BE2C (cell line): ENCODE results near the gene HS6ST3.
"Not testable (repeated sequence)": the region's sequence is repeated elsewhere in the genome, so short reads cannot be mapped to it uniquely, and the experiment has no call there.

Experiments
- DNase-seq: peaks from one replicate; pipeline ENCODE4 v3.0.0-alpha.2; 2020
- H3K27me3 ChIP-seq: fragments of 250-450 bp; sonication (Bioruptor Pico); 2 replicates; pipeline ENCODE4 v1.5.1; 2020; ENCODE audit warnings: mild to moderate bottlenecking
- H3K36me3 ChIP-seq: fragments of 250-450 bp; sonication (Bioruptor Pico); 2 replicates; pipeline ENCODE4 v1.5.1; 2020; ENCODE audit warnings: mild to moderate bottlenecking
- H3K4me1 ChIP-seq: fragments of 250-450 bp; sonication (Bioruptor Pico); 2 replicates; pipeline ENCODE4 v1.5.1; 2020
- H3K4me3 ChIP-seq: 2 replicates; pipeline ENCODE4 v1.5.1; 2011; ENCODE audit warnings: low read depth, low read length
- H3K9me3 ChIP-seq: fragments of 250-450 bp; sonication (Bioruptor Pico); 2 replicates; pipeline ENCODE4 v1.5.1; 2020
- CTCF ChIP-seq: IDR thresholded peaks from 2 replicates; pipeline ENCODE4 v1.5.1; 2012; ENCODE audit warnings: mild to moderate bottlenecking, low read depth, low read length

HS6ST3 gene

GRCh38 chr13:96772426-96772825, 682.5 kb downstream of the HS6ST3 start:
- Histone ChIP-seq H3K4me3 (no peak overlapping the region), H3K4me1 (peaks cover 8% of the 10 kb centered on the region; the same call in 1 of the 2 replicates), H3K9me3 (no peaks in the 10 kb centered on the region), H3K27me3 (no peaks in the 10 kb centered on the region), H3K36me3 (no peaks in the 10 kb centered on the region)
- no peak for DNase-seq
- no peak for TF ChIP-seq CTCF

GRCh38 chr13:96778302-96778701, 688.4 kb downstream of the HS6ST3 start:
- DNase-seq, H3K36me3 ChIP-seq, H3K9me3 ChIP-seq, H3K27me3 ChIP-seq, H3K4me3 ChIP-seq, H3K4me1 ChIP-seq: not testable (repeated sequence)

GRCh38 chr13:96779691-96780090, 689.8 kb downstream of the HS6ST3 start:
- H3K36me3 ChIP-seq, result no peaks in the 10 kb centered on the region
- H3K4me1 ChIP-seq, result peaks cover 9% of the 10 kb centered on the region; the same call in 1 of the 2 replicates
- H3K27me3 ChIP-seq, result no peaks in the 10 kb centered on the region
- no peak for DNase-seq
- no peak for TF ChIP-seq CTCF
- H3K4me3 ChIP-seq, result no peak overlapping the region
- H3K9me3 ChIP-seq, result no peaks in the 10 kb centered on the region

- no peak for TF ChIP-seq CTCF
- peaks cover 9% of the 10 kb centered on the region; the same call in 1 of the 2 replicates for H3K4me1 ChIP-seq
- H3K27me3 ChIP-seq, result no peaks in the 10 kb centered on the region
- no peak overlapping the region for H3K4me3 ChIP-seq
- no peaks in the 10 kb centered on the region for H3K36me3 ChIP-seq
- no peak for DNase-seq
- H3K9me3 ChIP-seq, result no peaks in the 10 kb centered on the region
Observed at GRCh38 chr13:96780105-96780504, 690.2 kb downstream of the HS6ST3 start.

GRCh38 chr13:96781141-96781540, 691.2 kb downstream of the HS6ST3 start:
- Histone ChIP-seq H3K4me3 (no peak overlapping the region), H3K36me3 (no peaks in the 10 kb centered on the region), H3K4me1 (peaks cover 9% of the 10 kb centered on the region; the same call in 1 of the 2 replicates), H3K27me3 (no peaks in the 10 kb centered on the region), H3K9me3 (0 out of 2 replicates have a peak, but pooled peaks cover 2% of the 10 kb centered on the region)
- no peak for DNase-seq
- TF ChIP-seq CTCF, result no peak

GRCh38 chr13:96782186-96782585, 692.3 kb downstream of the HS6ST3 start:
- H3K9me3 ChIP-seq, result 0 out of 2 replicates have a peak, but pooled peaks cover 2% of the 10 kb centered on the region
- no peaks in the 10 kb centered on the region for H3K36me3 ChIP-seq
- DNase-seq, result no peak
- H3K4me3 ChIP-seq, result no peak overlapping the region
- peaks cover 14% of the 10 kb centered on the region; the same call in 1 of the 2 replicates for H3K4me1 ChIP-seq
- no peaks in the 10 kb centered on the region for H3K27me3 ChIP-seq
- no peak for TF ChIP-seq CTCF

GRCh38 chr13:96783057-96783456, 693.1 kb downstream of the HS6ST3 start:
- H3K4me1 ChIP-seq, result peaks cover 14% of the 10 kb centered on the region; the same call in 1 of the 2 replicates
- H3K4me3 ChIP-seq, result no peak overlapping the region
- no peak for DNase-seq
- 0 out of 2 replicates have a peak, but pooled peaks cover 2% of the 10 kb centered on the region for H3K9me3 ChIP-seq
- no peaks in the 10 kb centered on the region for H3K36me3 ChIP-seq
- H3K27me3 ChIP-seq, result no peaks in the 10 kb centered on the region
- TF ChIP-seq CTCF, result no peak
